HepG2 (cell line): ENCODE measurements around the gene MEIS1. TPM values are rescaled to one million over a fixed set of nuclear protein-coding genes. Genes with fewer than 3 reads are reported as not detected.

Experiments
- ATAC-seq: fragments of 200-7000 bp; cut with Tn5 transposase; 3 replicates; pipeline ENCODE4 v1.9.1; 2020; ENCODE audit warnings: mild to moderate bottlenecking, moderate library complexity
- BruUV-seq: library from RNA; stranded (reverse); fragments of 400-500 nt; replicated peaks from 2 replicates; lab custom pipeline; 2021; lab: Mats Ljungman, UMichigan
- CTCF ChIA-PET: fragments of 300-600 bp; formaldehyde crosslinking; extraction: SDS; loops from one replicate; lab custom pipeline; 2021; ENCODE audit warnings: low total read pairs, inconsistent platforms, low intra/inter-chr PET ratio; lab: Yijun Ruan, JAX
- POLR2A ChIA-PET: fragments of 350-600 bp; sonication (Branson Sonifier 250); formaldehyde crosslinking; loops from one replicate; lab custom pipeline; 2020; ENCODE audit warnings: antibody characterized with exemption, inconsistent platforms; lab: Yijun Ruan, JAX
- DNase-seq: peaks from one replicate; pipeline ENCODE4 v3.0.0-alpha.2; 2015; ENCODE audit warnings: low spot score
- FAIRE-seq: peaks from 3 replicates; lab custom pipeline; 2011; peaks lifted over from hg19 to GRCh38; lab: Jason Lieb, UNC
- H2AFZ ChIP-seq: one replicate; pipeline ENCODE4 v1.6.1; 2011; ENCODE audit warnings: low read length, inconsistent platforms
- H3K27ac ChIP-seq: fragments of 300-600 bp; 3 replicates; pipeline ENCODE4 v1.8.0; 2011; ENCODE audit warnings: mixed run types, mild to moderate bottlenecking, mixed read lengths, low read length, inconsistent platforms; ENCODE audit not compliant: insufficient read depth; ENCODE audit errors: extremely low read length
- H3K27me3 ChIP-seq, 2 experiments: fragments of 200-600 bp in 1 of 2; 2 replicates in 1 of 2; 3 replicates in 1 of 2; pipeline versions ENCODE4 v1.6.0 to v1.8.0; 2011; ENCODE audit warnings: low read length in 2 of 2, mild to moderate bottlenecking in 2 of 2, moderate library complexity in 2 of 2, inconsistent platforms in 1 of 2; ENCODE audit not compliant: insufficient read depth in 2 of 2, control insufficient read depth in 1 of 2
- H3K36me3 ChIP-seq, 2 experiments: fragments of 200-600 bp in 1 of 2; replicated peaks in 1 of 2; 2 replicates in 1 of 2; 3 replicates in 1 of 2; pipeline versions ENCODE4 v1.5.1 to v1.8.0; 2011; ENCODE audit warnings: low read length in 2 of 2, inconsistent platforms in 1 of 2; ENCODE audit not compliant: insufficient read depth in 2 of 2, control insufficient read depth in 1 of 2
- H3K4me1 ChIP-seq: 2 replicates; pipeline ENCODE4 v1.5.1; 2012; ENCODE audit warnings: low read length, inconsistent platforms; ENCODE audit not compliant: insufficient read depth
- H3K4me2 ChIP-seq: 2 replicates; pipeline ENCODE4 v1.6.0; 2011; ENCODE audit warnings: low read depth, low read length, inconsistent platforms
- H3K4me3 ChIP-seq, 3 experiments: fragments of 200-600 bp in 1 of 3; sonication (generic), shearing (Covaris generic) in 1 of 3; replicated peaks in 1 of 3; 2 replicates each; pipeline ENCODE4 v1.5.1; 2011 to 2016; ENCODE audit warnings: low read length in 3 of 3, inconsistent platforms in 2 of 3, low read depth in 2 of 3, mild to moderate bottlenecking in 2 of 3, control low read depth in 1 of 3, mixed read lengths in 1 of 3; ENCODE audit not compliant: insufficient read depth in 1 of 3
- H3K79me2 ChIP-seq: one replicate; pipeline ENCODE4 v1.6.1; 2011; ENCODE audit warnings: low read length, inconsistent platforms; ENCODE audit not compliant: insufficient read depth
- H3K9ac ChIP-seq: 2 replicates; pipeline ENCODE4 v1.6.0; 2011; ENCODE audit warnings: mild to moderate bottlenecking, low read depth, low read length, inconsistent platforms; ENCODE audit not compliant: insufficient read depth
- H3K9me3 ChIP-seq: 2 replicates; pipeline ENCODE4 v1.5.1; 2012; ENCODE audit warnings: mild to moderate bottlenecking, low read length
- H4K20me1 ChIP-seq: 2 replicates; pipeline ENCODE4 v1.6.0; 2011; ENCODE audit warnings: inconsistent platforms, mild to moderate bottlenecking, low read length, moderate library complexity; ENCODE audit not compliant: insufficient read depth
- ATRX ChIP-seq: sonication (generic); formaldehyde crosslinking; IDR thresholded peaks from 2 replicates; pipeline ENCODE4 v1.4.0; 2020; ENCODE audit warnings: missing genetic modification reagents, borderline replicate concordance
- ELF3 ChIP-seq: IDR thresholded peaks from 2 replicates; pipeline ENCODE4 v1.6.1; 2016; ENCODE audit warnings: missing genetic modification reagents, missing compliant biosample characterization
- FOXA1 ChIP-seq, 2 experiments: fragments of 450-650 bp in 1 of 2; sonication (generic) in 1 of 2; formaldehyde crosslinking in 1 of 2; IDR thresholded peaks; 2 replicates each; pipeline versions ENCODE4 v1.4.0 to v1.6.1; 2016 to 2020; ENCODE audit warnings: missing genetic modification reagents in 1 of 2
- ISX ChIP-seq: sonication (generic); formaldehyde crosslinking; conservative IDR thresholded peaks from 2 replicates; pipeline ENCODE4 v1.5.0; 2020; ENCODE audit warnings: missing genetic modification reagents
- MAFF ChIP-seq: IDR thresholded peaks from 2 replicates; pipeline ENCODE4 v1.6.1; 2011; ENCODE audit warnings: low read depth, low read length, improper control_type of control experiment
- SRY ChIP-seq: sonication (generic); formaldehyde crosslinking; IDR thresholded peaks from 2 replicates; pipeline ENCODE4 v1.8.0; 2022; ENCODE audit warnings: mild to moderate bottlenecking, missing genetic modification reagents
- ZBTB21 ChIP-seq: sonication (generic); formaldehyde crosslinking; IDR thresholded peaks from 2 replicates; pipeline ENCODE4 v1.4.0; 2020; ENCODE audit warnings: missing genetic modification reagents
- ZBTB42 ChIP-seq: sonication (generic); formaldehyde crosslinking; IDR thresholded peaks from 2 replicates; pipeline ENCODE4 v1.5.0; 2020; ENCODE audit warnings: mild to moderate bottlenecking, missing genetic modification reagents
- ZNF431 ChIP-seq: sonication (generic); formaldehyde crosslinking; IDR thresholded peaks from 2 replicates; pipeline ENCODE4 v1.9.0; 2022; ENCODE audit warnings: missing genetic modification reagents, low read depth, mild to moderate bottlenecking, borderline replicate concordance
- ZNF496 ChIP-seq: sonication (generic); formaldehyde crosslinking; IDR thresholded peaks from 2 replicates; pipeline ENCODE4 v1.8.1; 2023; ENCODE audit warnings: mild to moderate bottlenecking, moderate library complexity, missing genetic modification reagents; ENCODE audit not compliant: insufficient replicate concordance
- ZNF598 ChIP-seq: sonication (generic); formaldehyde crosslinking; IDR thresholded peaks from 2 replicates; pipeline ENCODE4 v1.5.1; 2020; ENCODE audit warnings: mild to moderate bottlenecking, missing genetic modification reagents, borderline replicate concordance
- ZNF75D ChIP-seq: sonication (generic); formaldehyde crosslinking; IDR thresholded peaks from 2 replicates; pipeline ENCODE4 v1.8.1; 2023; ENCODE audit warnings: missing genetic modification reagents, mild to moderate bottlenecking, borderline replicate concordance
- ZNF766 ChIP-seq: sonication (generic); formaldehyde crosslinking; IDR thresholded peaks from 2 replicates; pipeline ENCODE4 v1.5.0; 2020; ENCODE audit warnings: missing genetic modification reagents, borderline replicate concordance
- in situ Hi-C: cut with HindIII; loops from 2 replicates; pipeline ENCODE4 v1.10.0; 2017; ENCODE audit warnings: low pct_unique_long_range_greater_than_20kb; ENCODE audit not compliant: extremely low pct_ligation_motif_present
- intact Hi-C: fragments of 100-400 bp; cut with micrococcal nuclease; formaldehyde crosslinking; loops from one replicate; pipeline ENCODE4 v1.10.0; 2022; ENCODE audit not compliant: unreplicated experiment
- polyA plus RNA-seq, 8 experiments: library from polyadenylated mRNA; depleted of rRNA in 3 of 8; stranded (reverse) in 7 of 8; unstranded in 1 of 8; fragments of >200 nt; fragmentation: Illumina TruSeq in 4 of 8; extraction: Trizol in 4 of 8; gene quantifications; 2 replicates each; pipeline versions ENCODE4 v1.2.1 to v1.2.3, GENCODE V29; 2011 to 2016; ENCODE audit warnings: low read depth in 4 of 8, missing spikeins in 1 of 8, mixed read lengths in 1 of 8; ENCODE audit not compliant: insufficient read depth in 1 of 8
- total RNA-seq, 5 experiments: library from RNA; depleted of rRNA; stranded (reverse); fragments of >200 nt; fragmentation: Illumina TruSeq; extraction: Trizol; gene quantifications; 2 replicates each; pipeline ENCODE4 v1.2.3, GENCODE V29; 2016; ENCODE audit warnings: low read depth in 1 of 5
- TF ChIP-seq, protein P1 (sequence below): sonication (generic); formaldehyde crosslinking; IDR thresholded peaks from 2 replicates; pipeline ENCODE4 v1.8.0; 2023; ENCODE audit warnings: mild to moderate bottlenecking, missing genetic modification reagents
- TF ChIP-seq, protein P2 (sequence below): sonication (generic); formaldehyde crosslinking; conservative IDR thresholded peaks from 2 replicates; pipeline ENCODE4 v1.4.0; 2020; ENCODE audit warnings: missing genetic modification reagents

The MEIS1 gene
- total and polyA plus RNA-seq, 2 of the 13 experiments (the other 11 are each of a cell fraction or from before 2014, with no cell fraction given): 3.8 to 6.0 TPM

DNA sequence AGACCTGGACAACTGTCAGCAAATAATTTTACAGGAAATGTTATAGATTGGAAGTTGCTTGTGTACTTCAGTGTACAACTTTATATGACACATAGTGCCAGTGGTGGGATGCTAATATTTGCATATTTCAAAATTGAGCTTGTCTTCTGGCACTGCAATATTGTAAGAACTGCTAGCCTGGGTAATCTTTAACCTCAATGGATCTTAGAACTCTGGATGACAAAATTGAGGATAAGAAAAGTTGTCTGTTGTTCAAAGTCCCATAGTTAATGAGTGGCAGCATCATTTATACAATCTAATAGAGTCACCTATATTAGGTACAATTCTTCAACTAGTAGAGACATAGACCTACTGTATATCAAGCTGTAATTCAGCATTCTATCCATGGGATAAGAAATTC is 110.3 kb downstream of the MEIS1 start:
- no peaks in the 10 kb centered on the region for H3K79me2 ChIP-seq
- ATAC-seq (no peak; the same call in 2 of the 3 replicates), FAIRE-seq (no peak), DNase-seq (no peak)
- intact Hi-C loops: no loop called here
- POLR2A ChIA-PET: no interaction called here
- H3K4me3 ChIP-seq: no peak overlapping the region
- TF ChIP-seq ZNF431: no peak
- no peak for TF ChIP-seq ZBTB21 (CRISPR knock-in tag)
- no peak for TF ChIP-seq ZNF598
- no peak for TF ChIP-seq ZNF766 (CRISPR knock-in tag)
- no peak for TF ChIP-seq ZNF75D (CRISPR knock-in tag)
- no peak for TF ChIP-seq SRY
- no peak for TF ChIP-seq ZNF496
- no peak for TF ChIP-seq ATRX
- TF ChIP-seq ELF3 (CRISPR knock-in tag): no peak
- TF ChIP-seq ISX (CRISPR knock-in tag): no peak
- TF ChIP-seq MAFF: no peak
- TF ChIP-seq FOXA1 (IDR thresholded peaks at IDR 0.05): no peak
- TF ChIP-seq FOXA1 (CRISPR knock-in tag; IDR thresholded peaks at IDR 0.05): no peak
- TF ChIP-seq, protein P1, sequence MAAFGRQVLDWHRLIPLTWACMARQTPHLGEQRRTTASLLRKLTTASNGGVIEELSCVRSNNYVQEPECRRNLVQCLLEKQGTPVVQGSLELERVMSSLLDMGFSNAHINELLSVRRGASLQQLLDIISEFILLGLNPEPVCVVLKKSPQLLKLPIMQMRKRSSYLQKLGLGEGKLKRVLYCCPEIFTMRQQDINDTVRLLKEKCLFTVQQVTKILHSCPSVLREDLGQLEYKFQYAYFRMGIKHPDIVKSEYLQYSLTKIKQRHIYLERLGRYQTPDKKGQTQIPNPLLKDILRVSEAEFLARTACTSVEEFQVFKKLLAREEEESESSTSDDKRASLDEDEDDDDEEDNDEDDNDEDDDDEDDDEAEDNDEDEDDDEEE (CRISPR knock-in tag): no peak
- TF ChIP-seq, protein P2, sequence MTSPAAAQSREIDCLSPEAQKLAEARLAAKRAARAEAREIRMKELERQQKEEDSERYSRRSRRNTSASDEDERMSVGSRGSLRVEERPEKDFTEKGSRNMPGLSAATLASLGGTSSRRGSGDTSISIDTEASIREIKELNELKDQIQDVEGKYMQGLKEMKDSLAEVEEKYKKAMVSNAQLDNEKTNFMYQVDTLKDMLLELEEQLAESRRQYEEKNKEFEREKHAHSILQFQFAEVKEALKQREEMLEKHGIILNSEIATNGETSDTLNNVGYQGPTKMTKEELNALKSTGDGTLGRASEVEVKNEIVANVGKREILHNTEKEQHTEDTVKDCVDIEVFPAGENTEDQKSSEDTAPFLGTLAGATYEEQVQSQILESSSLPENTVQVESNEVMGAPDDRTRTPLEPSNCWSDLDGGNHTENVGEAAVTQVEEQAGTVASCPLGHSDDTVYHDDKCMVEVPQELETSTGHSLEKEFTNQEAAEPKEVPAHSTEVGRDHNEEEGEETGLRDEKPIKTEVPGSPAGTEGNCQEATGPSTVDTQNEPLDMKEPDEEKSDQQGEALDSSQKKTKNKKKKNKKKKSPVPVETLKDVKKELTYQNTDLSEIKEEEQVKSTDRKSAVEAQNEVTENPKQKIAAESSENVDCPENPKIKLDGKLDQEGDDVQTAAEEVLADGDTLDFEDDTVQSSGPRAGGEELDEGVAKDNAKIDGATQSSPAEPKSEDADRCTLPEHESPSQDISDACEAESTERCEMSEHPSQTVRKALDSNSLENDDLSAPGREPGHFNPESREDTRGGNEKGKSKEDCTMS (CRISPR knock-in tag): no peak
- TF ChIP-seq ZBTB42 (CRISPR knock-in tag): no peak
- H3K4me1 ChIP-seq: peaks cover 6% of the 10 kb centered on the region
- BruUV-seq: no TSS peak
- H3K4me2 ChIP-seq: no peak overlapping the region
- no peak overlapping the region for H2AFZ ChIP-seq
- H4K20me1 ChIP-seq: no peaks in the 10 kb centered on the region
- H3K9ac ChIP-seq: no peak overlapping the region
- in situ Hi-C loops: no loop called here
- no peak overlapping the region for H3K27ac ChIP-seq
- no peaks in the 10 kb centered on the region for H3K9me3 ChIP-seq
- H3K27me3 ChIP-seq: no peaks in the 10 kb centered on the region
- CTCF ChIA-PET: no interaction called here
- no peaks in the 10 kb centered on the region for H3K36me3 ChIP-seq
